HG02571 (cell line): ENCODE results near the gene TIE1.
A peak's percentile ranks its signal among the peaks of the same experiment; 100 is the strongest.
"Not testable (repeated sequence)": the region's sequence is repeated elsewhere in the genome, so short reads cannot be mapped to it uniquely, and the experiment has no call there.

Source experiments
- ATAC-seq: cut with Tn5 transposase; IDR thresholded peaks from one replicate; pipeline ENCODE4 v1.9.1; 2021; ENCODE audit warnings: mild to moderate bottlenecking, moderate library complexity; ENCODE audit not compliant: unreplicated experiment

The TIE1 gene

GRCh38 chr1:43358746-43359693 lies 58.2 kb downstream of the TIE1 start, which contains the start of gene CDC20:
Gene CDC20, plus strand, starts transcription at chr1:43358981. Its CDS starts 235 bp downstream, at chr1:43359216.
- ATAC-seq: peak; percentile 94

GRCh38 chr1:43359696-43360095 lies 58.9 kb downstream of the TIE1 start:
- no peak for ATAC-seq

GRCh38 chr1:43360616-43361015 lies 59.8 kb downstream of the TIE1 start:
- ATAC-seq: no peak

DNA sequence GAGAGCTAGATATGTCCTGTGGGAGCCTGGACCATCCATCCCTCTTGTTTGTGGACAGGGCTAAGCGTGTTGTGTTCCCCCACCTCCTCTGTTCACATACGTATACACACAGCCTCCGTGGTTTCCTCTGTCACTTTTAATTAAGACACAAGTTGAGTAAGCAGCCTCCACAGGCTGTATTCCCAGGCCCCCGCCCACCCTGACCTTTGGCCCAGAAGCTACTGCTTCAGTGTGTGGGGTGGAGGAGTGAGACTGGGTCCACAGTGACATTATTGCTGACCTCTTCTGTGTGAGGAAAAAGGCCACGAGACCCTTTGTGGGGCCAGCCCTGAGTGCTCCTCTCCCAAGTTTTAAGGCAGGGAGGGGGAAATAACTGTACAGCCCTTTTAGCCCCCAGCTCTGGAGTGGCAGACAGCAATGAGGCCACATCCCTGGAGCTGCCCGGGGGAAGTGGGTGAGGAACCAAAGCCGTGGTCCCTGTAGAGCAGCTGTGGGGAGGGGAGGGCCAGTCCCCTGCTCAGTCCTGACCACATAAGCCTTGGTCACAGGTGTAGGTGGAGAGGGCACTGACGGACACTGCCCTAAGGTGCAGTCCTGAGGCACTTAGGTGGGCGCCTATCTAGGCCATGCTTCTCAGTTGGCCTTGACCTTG lies 62.6 kb downstream of the TIE1 start:
- ATAC-seq: no peak

DNA sequence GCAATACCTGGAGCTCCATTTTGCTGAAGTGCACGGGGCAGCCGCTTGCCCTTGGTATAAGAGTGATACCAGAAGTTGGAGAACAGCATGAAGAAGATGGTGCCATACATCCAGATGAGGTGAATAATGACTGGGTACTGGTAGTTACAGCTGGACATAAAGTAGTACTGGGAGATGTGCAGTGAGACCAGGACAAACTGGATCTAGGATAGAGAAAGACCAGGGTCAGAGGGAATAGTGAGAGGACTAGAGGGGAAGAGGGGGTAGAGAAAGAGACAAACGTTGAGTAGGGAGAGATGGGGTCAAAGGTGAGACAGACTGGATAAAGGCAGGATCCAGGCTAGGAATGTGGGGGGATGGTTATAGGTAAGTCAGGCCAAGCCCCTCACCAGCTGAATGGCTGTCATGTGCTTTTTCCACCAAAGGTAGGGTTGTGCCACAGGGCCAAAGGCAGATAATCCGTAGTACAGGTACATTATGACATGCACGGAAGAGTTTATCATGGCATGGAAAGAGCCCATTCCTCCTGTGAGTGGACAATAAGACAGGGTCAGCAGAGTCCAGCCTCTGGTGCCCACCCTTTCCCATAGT lies 63.2 kb downstream of the TIE1 start:
- no peak for ATAC-seq

- ATAC-seq: no peak
These were observed 64.9 kb downstream of the TIE1 start for GRCh38 chr1:43365678-43366077.

DNA sequence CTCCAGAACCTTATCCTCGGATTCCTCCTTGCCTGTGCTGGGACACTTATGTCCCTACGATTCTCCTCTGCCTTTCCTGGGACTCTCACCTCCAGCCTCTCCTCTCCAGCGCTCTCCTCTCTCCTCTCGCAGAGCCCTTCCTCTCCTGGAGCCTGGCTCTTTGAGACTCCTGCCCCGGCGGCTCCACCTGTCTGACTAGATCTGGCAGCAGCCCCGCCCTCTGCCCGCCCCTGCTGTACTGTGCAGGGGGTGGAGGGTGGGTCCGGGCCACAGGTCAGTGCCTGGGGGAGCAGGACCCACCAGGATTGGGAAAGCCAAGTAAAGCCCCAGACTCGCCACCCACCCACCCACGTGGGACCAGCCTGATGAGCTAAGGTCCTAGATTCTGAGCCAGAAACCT lies 65.4 kb downstream of the TIE1 start:
- ATAC-seq: no peak

DNA sequence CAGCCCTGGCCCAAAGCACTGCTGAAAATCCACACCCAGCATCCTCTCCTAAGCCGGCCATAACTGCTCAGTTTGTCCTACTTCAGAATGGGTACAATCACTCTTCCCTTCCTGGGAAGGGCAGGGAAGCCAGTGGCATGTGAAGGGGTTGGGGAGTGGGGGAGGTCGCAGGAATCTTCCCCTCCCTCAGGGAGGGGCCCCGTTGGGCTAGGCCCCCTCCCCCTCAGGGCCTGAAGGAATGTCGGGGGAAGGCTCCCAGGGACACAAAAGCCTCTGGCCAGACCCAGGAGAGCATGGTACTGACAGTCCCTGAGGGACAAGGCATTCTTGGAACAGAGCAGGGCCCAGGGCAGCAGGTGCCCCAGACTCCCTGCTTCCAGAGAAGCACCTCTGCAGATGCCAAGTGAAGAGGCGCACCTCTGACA lies 65.8 kb downstream of the TIE1 start:
- ATAC-seq: no peak

GRCh38 chr1:43367026-43367903 lies 66.5 kb downstream of the TIE1 start:
- peak; percentile 51 for ATAC-seq

GRCh38 chr1:43367904-43368645 lies 67.3 kb downstream of the TIE1 start, which contains the start of gene ELOVL1:
Gene ELOVL1, minus strand, starts transcription at chr1:43368011. Its CDS starts 2,402 bp downstream, at chr1:43365609.
- ATAC-seq: peak; percentile 68

DNA sequence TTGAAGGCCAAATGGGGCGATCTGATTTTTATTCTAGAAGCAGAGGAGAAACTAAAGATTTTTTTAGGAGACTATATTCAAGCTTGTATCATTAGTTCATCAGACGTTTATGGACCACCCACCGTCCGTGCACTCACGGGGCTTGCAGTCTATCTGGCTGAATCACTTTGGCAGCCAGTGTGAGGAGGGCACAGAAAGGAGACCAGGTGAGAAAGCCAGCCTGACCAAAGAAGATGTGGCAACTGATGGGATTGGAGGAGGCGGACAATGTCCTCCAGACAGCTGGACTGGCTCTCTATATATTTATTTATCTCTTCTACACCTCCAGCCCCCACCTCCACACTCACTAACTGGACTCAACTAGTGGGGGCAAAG lies 67.9 kb downstream of the TIE1 start:
- ATAC-seq: no peak

GRCh38 chr1:43369779-43370178 lies 69.0 kb downstream of the TIE1 start:
- ATAC-seq: not testable (repeated sequence)

GRCh38 chr1:43370564-43370963 lies 69.8 kb downstream of the TIE1 start:
- no peak for ATAC-seq

GRCh38 chr1:43372172-43372571 lies 71.4 kb downstream of the TIE1 start:
- no peak for ATAC-seq
